HEK293 (cell line): ENCODE measurements around the gene SDE2.
A peak's percentile ranks its signal among the peaks of the same experiment; 100 is the strongest.

Experiments used
- SP2 ChIP-seq: fragments of 450-650 bp; formaldehyde crosslinking; IDR thresholded peaks from 2 replicates; pipeline ENCODE4 v1.5.1; 2016; ENCODE audit warnings: missing biosample characterization, missing genetic modification characterization
- ZEB2 ChIP-seq: fragments of 450-650 bp; formaldehyde crosslinking; IDR thresholded peaks from 2 replicates; pipeline ENCODE4 v1.5.1; 2016; ENCODE audit warnings: missing biosample characterization, missing genetic modification characterization
- ZFP3 ChIP-seq: fragments of 450-650 bp; formaldehyde crosslinking; IDR thresholded peaks from 2 replicates; pipeline ENCODE4 v1.5.1; 2016; ENCODE audit warnings: low read depth, missing biosample characterization, missing genetic modification characterization
- ZNF561 ChIP-seq: fragments of 450-650 bp; IDR thresholded peaks from 2 replicates; pipeline ENCODE4 v1.5.1; 2018; ENCODE audit warnings: missing biosample characterization, missing genetic modification characterization, borderline replicate concordance
- ZNF621 ChIP-seq: fragments of 450-650 bp; formaldehyde crosslinking; IDR thresholded peaks from 2 replicates; pipeline ENCODE4 v1.5.1; 2017; ENCODE audit warnings: missing biosample characterization, missing genetic modification characterization
- ZNF785 ChIP-seq: fragments of 450-650 bp; formaldehyde crosslinking; IDR thresholded peaks from 2 replicates; pipeline ENCODE4 v1.5.1; 2016; ENCODE audit warnings: missing biosample characterization, missing genetic modification characterization
- TF ChIP-seq, protein P1 (sequence below): sonication (generic); formaldehyde crosslinking; IDR thresholded peaks from 2 replicates; pipeline ENCODE4 v1.8.1; 2022; ENCODE audit warnings: mild to moderate bottlenecking, moderate library complexity, missing genetic modification reagents

DNA sequence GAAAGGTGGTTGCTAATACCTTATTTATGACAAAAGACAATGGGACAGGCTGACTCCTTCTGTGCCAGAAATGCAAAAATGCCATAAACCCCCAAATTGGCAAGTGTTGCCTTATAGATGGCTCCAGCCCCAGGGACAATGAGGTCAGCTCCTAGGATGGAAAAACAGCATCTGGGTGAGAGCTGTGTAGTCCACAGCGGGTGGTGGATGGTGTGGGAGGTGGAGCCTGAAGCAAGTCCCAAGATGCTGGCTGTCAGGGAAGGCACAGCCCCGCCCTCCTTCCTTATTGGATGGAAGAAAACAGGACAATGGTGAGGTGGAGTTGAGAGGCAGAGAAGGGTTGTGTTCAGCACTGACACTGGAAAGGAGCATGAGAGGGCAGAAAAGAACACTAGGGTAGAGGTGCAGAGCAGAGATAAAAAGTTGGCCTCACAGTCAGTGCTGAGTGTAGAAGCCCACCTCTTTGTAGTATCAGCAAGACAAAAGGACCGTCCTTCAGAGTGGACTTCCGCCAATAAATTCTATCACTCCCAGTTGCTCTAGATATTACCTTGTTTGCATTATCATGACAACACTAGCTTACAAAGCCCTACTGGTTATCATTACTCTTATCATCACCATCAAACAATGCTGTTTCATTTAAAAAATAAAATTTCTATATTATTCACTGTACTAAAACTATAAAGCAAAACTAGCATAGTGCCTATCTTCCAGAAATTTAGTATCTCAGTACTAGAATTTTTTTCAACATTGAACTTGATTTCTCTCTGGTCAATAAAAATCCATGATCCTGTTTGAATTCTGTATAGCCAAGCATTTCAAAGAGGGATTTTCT is 3.7 kb upstream of the SDE2 start:
- no peak for TF ChIP-seq ZFP3
- TF ChIP-seq, protein P1, sequence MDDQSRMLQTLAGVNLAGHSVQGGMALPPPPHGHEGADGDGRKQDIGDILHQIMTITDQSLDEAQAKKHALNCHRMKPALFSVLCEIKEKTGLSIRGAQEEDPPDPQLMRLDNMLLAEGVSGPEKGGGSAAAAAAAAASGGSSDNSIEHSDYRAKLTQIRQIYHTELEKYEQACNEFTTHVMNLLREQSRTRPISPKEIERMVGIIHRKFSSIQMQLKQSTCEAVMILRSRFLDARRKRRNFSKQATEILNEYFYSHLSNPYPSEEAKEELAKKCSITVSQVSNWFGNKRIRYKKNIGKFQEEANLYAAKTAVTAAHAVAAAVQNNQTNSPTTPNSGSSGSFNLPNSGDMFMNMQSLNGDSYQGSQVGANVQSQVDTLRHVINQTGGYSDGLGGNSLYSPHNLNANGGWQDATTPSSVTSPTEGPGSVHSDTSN (CRISPR knock-in tag): no peak
- peak; percentile 79 for TF ChIP-seq SP2
- TF ChIP-seq ZNF561: peak; percentile 83; the same call in 1 of the 2 replicates
- peak; percentile 85; the same call in 1 of the 2 replicates for TF ChIP-seq ZEB2 (tag by site-specific recombination)
- TF ChIP-seq ZNF621 (tag by site-specific recombination): no peak
- no peak for TF ChIP-seq ZNF785 (tag by site-specific recombination)
